ENCODE data around the gene NHERF1. TPM values are rescaled to one million over a fixed set of nuclear protein-coding genes. Genes with fewer than 3 reads are reported as not detected.

NHERF1 gene
- total and polyA plus RNA-seq, 9 of the 15 experiments (the other 6 are each of a cell fraction or from before 2014, with no cell fraction given): 11.4 to 79.9 (median 36.9) TPM

DNA sequence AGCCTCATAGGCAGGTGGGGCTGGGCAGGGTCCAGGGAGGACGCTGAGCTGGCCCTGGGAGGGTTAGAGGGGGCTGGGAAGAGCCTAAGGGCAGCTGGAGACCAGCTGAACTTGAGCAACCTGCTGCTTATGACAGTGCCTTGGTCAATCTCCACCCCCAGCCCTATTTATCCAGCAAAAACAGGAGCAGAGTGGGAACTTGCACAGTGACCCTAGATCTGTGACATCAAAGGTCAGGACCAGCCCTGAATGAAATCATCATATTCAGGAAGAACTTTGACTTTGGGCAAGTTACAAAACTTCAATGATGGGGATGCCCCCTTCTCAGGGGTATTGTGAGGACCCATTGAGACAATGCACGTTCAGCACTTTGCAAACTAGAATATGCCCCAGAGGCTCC, 45.1 kb upstream of the NHERF1 start:
- FAIRE-seq (no peak), ATAC-seq (no peak), DNase-seq (ENCODE audit: extremely low read depth in 1 of 4, low spot score in 3 of 4) (no peak)
- Histone ChIP-seq H3K27ac (ENCODE audit: extremely low read depth, low read depth, low read length) (no peak overlapping the region), H3K36me3 (ENCODE audit: control insufficient read depth, insufficient read depth, low read length) (no peaks in the 10 kb centered on the region), H3K4me1 (replicated peaks in 1 of 2; ENCODE audit: control insufficient read depth in 2 of 2, insufficient read depth in 2 of 2, low read length in 2 of 2) (no peaks in the 10 kb centered on the region), H3K79me2 (ENCODE audit: control insufficient read depth, insufficient read depth, low read length) (no peaks in the 10 kb centered on the region), H4K20me1 (replicated peaks; ENCODE audit: control insufficient read depth, insufficient read depth, low read length) (peaks cover 4% of the 10 kb centered on the region), H3K9me1 (ENCODE audit: control insufficient read depth, insufficient read depth, low read length) (no peaks in the 10 kb centered on the region), H3K27me3 (ENCODE audit: control insufficient read depth in 2 of 2, insufficient read depth in 2 of 2, low read length in 2 of 2) (peaks cover 3 to 41% of the 10 kb centered on the region in 2 experiments; a peak in 3 of 5 replicates), H3K9me3 (replicated peaks; ENCODE audit: control insufficient read depth, insufficient read depth, low read depth, low read length) (no peaks in the 10 kb centered on the region), H3K9ac (ENCODE audit: insufficient read depth in 1 of 2, low read depth in 2 of 2, low read length in 2 of 2) (no peak overlapping the region), H3K4me3 (no peak overlapping the region), H3K4me2 (ENCODE audit: insufficient read depth, low read length) (no peak overlapping the region), H2AFZ (ENCODE audit: low read depth, low read length) (no peak overlapping the region)
- CTCF ChIA-PET (ENCODE audit: low intra/inter-chr PET ratio): no interaction called here
- WGBS (ENCODE audit: insufficient coverage, low coverage, missing lambda C conversion rate): 0% methylated on average over 2 of the region's 2 CpGs
- BruUV-seq (replicated peaks): no TSS peak
- intact Hi-C loops (cut with micrococcal nuclease) (no loop called here), in situ Hi-C loops (cut with MboI) (no loop called here)
- POLR2A ChIA-PET: interaction anchor here (0.6 to 0.7 kb wide), 2 partner anchors 428 to 1859 kb away, joined by 3 to 4 read pairs; no protein-coding TSS in a partner anchor
- TF ChIP-seq ZFP1 (CRISPR knock-in tag; IDR thresholded peaks at IDR 0.05) (no peak), POLR2H (tag; IDR thresholded peaks at IDR 0.05; ENCODE audit: low read depth) (no peak), CBFA2T3 (IDR thresholded peaks at IDR 0.05) (no peak)

DNA sequence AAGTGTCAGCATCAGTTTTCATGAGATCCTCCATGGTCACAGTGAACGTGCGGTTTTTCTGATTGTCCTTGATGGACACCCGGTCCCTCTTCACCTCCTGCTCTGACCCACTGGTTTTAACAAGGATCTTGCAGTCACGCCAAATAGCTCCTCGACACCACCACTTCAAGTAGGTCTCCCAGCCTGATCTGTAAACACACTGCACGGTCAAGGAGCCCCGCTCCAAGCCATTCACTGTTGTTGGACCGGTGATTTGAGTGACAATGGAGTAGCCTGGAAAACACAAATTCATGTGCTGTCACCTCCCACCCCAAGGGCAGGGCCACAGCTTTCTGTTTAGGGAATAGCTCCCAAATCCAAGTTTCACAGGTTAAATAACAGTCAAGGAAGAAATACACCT, 43.9 kb upstream of the NHERF1 start:
- Histone ChIP-seq H3K27me3 (ENCODE audit: control insufficient read depth in 2 of 2, insufficient read depth in 2 of 2, low read length in 2 of 2) (peaks cover 0 to 34% of the 10 kb centered on the region in 2 experiments; a peak in 2 of 5 replicates), H3K79me2 (ENCODE audit: control insufficient read depth, insufficient read depth, low read length) (no peaks in the 10 kb centered on the region), H3K9ac (ENCODE audit: insufficient read depth in 1 of 2, low read depth in 2 of 2, low read length in 2 of 2) (no peak overlapping the region), H3K9me1 (ENCODE audit: control insufficient read depth, insufficient read depth, low read length) (no peaks in the 10 kb centered on the region), H3K4me3 (no peak overlapping the region), H3K9me3 (replicated peaks; ENCODE audit: control insufficient read depth, insufficient read depth, low read depth, low read length) (no peaks in the 10 kb centered on the region), H4K20me1 (replicated peaks; ENCODE audit: control insufficient read depth, insufficient read depth, low read length) (peaks cover 4% of the 10 kb centered on the region), H2AFZ (ENCODE audit: low read depth, low read length) (no peak overlapping the region), H3K27ac (ENCODE audit: extremely low read depth, low read depth, low read length) (no peak overlapping the region), H3K36me3 (ENCODE audit: control insufficient read depth, insufficient read depth, low read length) (no peaks in the 10 kb centered on the region), H3K4me1 (replicated peaks in 1 of 2; ENCODE audit: control insufficient read depth in 2 of 2, insufficient read depth in 2 of 2, low read length in 2 of 2) (no peaks in the 10 kb centered on the region), H3K4me2 (ENCODE audit: insufficient read depth, low read length) (no peak overlapping the region)
- FAIRE-seq (no peak), DNase-seq (ENCODE audit: extremely low read depth in 1 of 4, low spot score in 3 of 4) (no peak), ATAC-seq (no peak)
- WGBS (ENCODE audit: insufficient coverage, low coverage, missing lambda C conversion rate): 3% methylated on average over 8 of the region's 8 CpGs
- no TSS peak for BruUV-seq (replicated peaks)
- in situ Hi-C loops (cut with MboI): no loop called here
- CTCF ChIA-PET (ENCODE audit: low intra/inter-chr PET ratio): no interaction called here
- intact Hi-C loops (cut with micrococcal nuclease): no loop called here
- POLR2A ChIA-PET: no interaction called here
- TF ChIP-seq FOXP1 (CRISPR knock-in tag; IDR thresholded peaks at IDR 0.05) (no peak), DDX20 (tag; IDR thresholded peaks at IDR 0.05; ENCODE audit: low read depth) (no peak)
